GM21529 (cell line): Measurements from ENCODE around the gene DDC.

Experiments
- ATAC-seq: cut with Tn5 transposase; IDR thresholded peaks from one replicate; pipeline ENCODE4 v1.9.1; 2021; ENCODE audit not compliant: unreplicated experiment

Gene DDC

DNA sequence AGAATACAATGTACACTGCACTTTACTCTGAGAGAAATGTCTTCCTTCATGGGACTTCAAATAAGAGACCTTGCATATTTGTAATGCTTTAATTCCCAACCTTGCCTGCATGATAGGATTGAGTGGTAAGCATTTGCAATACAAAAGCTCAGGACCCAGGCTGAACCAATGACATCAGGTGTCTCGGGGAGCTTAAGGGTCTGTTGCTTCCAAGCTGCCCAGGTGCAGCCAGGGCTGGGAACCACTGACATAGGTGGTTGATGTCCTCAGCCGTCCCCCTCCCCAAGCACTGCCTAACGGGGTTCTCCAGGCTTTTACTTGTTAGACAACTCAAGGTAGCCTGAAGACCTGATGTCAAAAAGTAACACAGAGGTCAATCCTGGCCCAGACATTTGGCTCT, 144.2 kb downstream of the DDC start:
- no peak for ATAC-seq

- no peak for ATAC-seq
Measured at GRCh38 chr7:50418526-50419290, 146.5 kb downstream of the DDC start.

- peak; percentile 90 for ATAC-seq
Measured at GRCh38 chr7:50418086-50418515, 147.1 kb downstream of the DDC start.

DNA sequence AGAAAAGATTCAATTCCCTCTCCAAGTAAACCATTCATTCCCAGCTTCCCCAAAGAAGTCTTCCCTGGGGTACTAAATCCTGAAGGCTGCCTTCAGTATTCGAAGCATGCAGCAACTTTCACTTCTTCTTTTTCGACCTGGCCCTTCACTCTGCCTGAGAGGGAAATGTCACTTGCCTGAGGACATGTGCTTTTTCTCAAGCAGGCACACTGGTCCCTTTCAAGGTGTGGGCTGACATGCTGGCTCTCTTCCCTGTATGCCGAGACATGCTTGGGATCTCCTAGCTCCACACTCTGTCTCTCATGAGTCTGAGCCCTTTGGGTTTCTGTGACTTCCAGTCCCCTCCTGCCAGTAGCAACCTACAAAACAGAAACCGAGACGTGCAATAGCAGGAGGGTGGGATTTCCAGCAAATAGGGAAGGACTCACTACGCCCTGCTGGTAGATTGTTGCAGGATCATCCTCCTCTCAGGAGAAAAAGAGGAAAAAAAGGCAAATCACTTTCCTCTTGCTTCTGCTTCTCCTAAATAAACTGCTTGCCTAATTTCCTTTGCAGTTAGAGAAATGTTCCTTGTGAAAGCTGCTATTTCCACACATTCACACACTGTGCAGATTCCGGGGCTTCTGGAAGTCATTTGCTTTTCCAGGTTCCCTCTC, 148.6 kb downstream of the DDC start:
- ATAC-seq = peak; percentile 83

DNA sequence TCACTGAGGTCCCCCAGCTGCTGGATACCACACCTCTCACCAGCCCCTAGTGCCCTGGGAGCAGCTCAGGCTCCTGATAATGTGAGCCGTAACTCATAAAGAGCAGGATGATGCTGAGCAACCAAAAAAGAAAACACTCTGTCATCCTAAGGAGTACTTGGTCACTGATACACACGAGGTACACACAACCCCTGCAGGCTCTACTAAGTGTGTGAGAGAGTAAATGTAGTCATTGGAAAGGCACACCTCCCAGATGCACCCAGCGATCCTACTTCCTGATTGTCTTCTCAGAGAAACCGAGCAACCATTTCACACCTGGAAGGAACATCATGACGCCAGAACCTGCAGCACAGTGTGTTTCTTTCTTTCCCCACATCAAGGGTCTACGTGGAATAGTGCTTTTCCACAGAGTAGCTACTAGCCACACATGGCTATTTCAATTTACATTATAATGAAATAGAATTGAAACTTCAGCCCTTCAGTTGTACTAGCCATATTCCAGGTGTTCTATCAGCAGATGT, 149.3 kb downstream of the DDC start:
- no peak for ATAC-seq

DNA sequence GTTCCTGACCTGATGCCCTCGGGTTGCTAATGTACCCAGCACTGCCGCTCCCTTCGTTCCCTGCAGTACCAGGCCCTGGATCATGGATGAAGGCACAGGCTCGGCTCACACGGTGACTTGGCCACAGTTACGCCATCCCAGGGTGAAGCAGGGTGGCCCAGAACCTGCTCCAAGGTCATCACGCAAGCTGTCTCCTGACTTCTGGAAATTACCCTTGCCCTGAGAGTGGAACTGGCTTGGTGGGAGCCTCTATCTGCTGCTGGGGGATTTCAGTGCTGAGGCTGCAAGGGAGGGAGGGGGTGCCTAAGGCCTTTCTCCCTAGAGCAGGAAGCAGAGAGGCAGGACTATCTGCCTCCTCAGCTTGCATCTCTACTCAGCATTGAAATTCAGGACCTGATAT, 151.6 kb downstream of the DDC start:
- no peak for ATAC-seq

GRCh38 chr7:50412973-50413372, 152.2 kb downstream of the DDC start:
- no peak for ATAC-seq

DNA sequence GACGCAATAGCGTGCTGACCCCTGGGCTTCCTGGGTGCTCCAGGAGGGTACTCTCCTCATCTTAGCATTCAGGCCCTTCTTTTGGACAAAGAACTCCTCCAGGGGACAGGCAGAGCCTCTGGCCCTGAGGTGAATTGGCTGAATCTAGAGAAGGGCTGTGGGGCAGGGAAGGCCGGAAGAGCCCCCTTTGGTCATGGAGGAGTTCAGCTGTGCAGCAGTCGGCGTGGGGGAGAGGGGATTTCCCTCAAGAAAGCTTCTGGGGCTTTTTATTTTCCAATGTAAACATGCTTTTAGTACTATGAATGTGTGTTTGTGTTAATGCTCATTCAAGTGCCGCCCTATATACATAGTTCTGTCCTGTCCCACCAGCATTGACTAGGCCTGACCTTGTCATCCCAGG, 153.9 kb downstream of the DDC start:
- ATAC-seq = peak; percentile 30

GRCh38 chr7:50409856-50410745, 155.1 kb downstream of the DDC start:
- peak; percentile 56 for ATAC-seq
